HG02938 (cell line): ENCODE measurements around the gene PXYLP1.

Experiments
- ATAC-seq: cut with Tn5 transposase; IDR thresholded peaks from one replicate; pipeline ENCODE4 v1.9.1; 2021; ENCODE audit warnings: mild to moderate bottlenecking, moderate library complexity; ENCODE audit not compliant: unreplicated experiment

The PXYLP1 gene

DNA sequence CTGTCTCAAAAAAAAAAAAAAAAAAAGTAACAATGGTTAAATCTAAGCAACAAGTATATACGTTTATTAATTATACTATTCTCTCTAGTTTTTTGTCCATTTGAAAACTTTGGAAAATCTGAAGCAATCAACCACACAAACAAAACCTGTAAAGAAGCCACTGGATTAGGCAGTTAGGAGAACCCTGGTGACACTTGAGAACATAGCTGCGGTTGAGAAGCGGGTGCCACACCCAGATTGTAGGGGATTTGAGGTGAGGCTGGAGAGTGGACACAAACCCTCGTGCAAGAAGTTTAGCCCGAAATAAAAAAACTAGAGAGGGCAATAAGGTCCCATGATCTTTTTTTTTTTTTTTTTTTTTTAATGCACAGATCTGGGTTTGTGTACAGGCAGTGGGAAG, 110.8 kb downstream of the PXYLP1 start:
- ATAC-seq: no peak

DNA sequence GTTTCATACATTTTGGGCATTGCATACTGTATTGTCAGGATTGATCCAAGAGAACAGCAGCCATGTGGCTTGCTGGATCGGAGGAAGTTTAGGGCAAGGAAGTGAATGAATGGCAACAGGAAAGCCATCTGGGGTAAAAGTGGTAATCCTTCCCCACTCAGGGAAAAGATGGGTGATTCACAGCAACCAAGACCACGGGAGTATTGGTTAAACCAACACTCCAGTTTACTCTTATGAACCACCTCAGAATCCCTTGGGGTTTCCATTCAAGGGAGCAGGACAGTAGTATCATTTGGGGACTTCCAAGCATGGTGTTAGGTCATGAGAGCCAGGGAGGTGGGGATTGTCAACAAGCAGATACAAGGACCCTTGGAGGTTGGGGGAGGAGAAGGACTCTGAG, 111.5 kb downstream of the PXYLP1 start:
- ATAC-seq: no peak

DNA sequence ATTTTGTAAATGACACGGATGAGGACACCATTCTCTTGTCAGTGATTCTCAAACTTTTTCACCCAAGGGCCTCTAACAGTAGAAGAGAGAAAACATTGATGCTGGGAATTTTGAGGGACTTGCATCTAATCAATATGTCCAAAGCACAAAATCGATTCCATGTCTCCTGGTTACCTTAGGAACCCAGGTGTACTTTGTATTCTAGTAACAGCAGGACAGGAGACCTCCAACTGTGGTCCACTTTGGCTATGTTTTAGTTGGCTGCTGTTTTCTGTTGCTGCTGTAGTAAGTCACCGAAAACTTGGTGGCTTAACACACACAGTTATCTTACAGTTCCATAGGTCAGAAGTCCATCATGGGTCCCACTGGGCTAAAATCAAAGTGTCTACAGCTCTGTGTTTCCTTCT, 112.2 kb downstream of the PXYLP1 start:
- no peak for ATAC-seq
